Transverse colon (tissue), 4 donors: ENCODE results near the gene AGAP1. TPM values are rescaled to one million over a fixed set of nuclear protein-coding genes. Genes with fewer than 3 reads are reported as not detected.

Source experiments
- DNase-seq: peaks from one replicate; pipeline ENCODE4 v3.0.0-alpha.2; 2019
- H3K27ac ChIP-seq, 4 donors: fragments of 200-600 bp; sonication (generic); 2 replicates each; pipeline ENCODE4 v1.5.1; 2016 to 2018; ENCODE audit warnings: inconsistent platforms in 4 of 4
- H3K27me3 ChIP-seq: fragments of 200-600 bp; sonication (generic); 2 replicates; pipeline ENCODE4 v1.5.1; 2017; ENCODE audit warnings: inconsistent platforms
- H3K36me3 ChIP-seq, 4 donors: fragments of 200-600 bp; sonication (generic); 2 replicates each; pipeline ENCODE4 v1.5.1; 2017 to 2019; ENCODE audit warnings: inconsistent platforms in 4 of 4
- H3K4me1 ChIP-seq, 4 donors: fragments of 200-600 bp; sonication (generic); 2 replicates each; pipeline ENCODE4 v1.5.1; 2017 to 2020; ENCODE audit warnings: inconsistent platforms in 4 of 4
- H3K4me3 ChIP-seq, 4 donors: fragments of 200-600 bp; sonication (generic); 1 replicate in 1 of 4; 2 replicates in 3 of 4; pipeline versions ENCODE4 v1.5.1 to v1.6.1; 2017 to 2019; ENCODE audit warnings: inconsistent platforms in 4 of 4
- H3K9me3 ChIP-seq, 2 donors: fragments of 200-600 bp; sonication (generic); 2 replicates each; pipeline ENCODE4 v1.5.1; 2017 to 2019; ENCODE audit warnings: inconsistent platforms in 2 of 2
- CTCF ChIP-seq, 5 experiments: fragments of 200-600 bp in 3 of 5; fragments of 450-650 bp in 2 of 5; sonication (generic) in 3 of 5; IDR thresholded peaks; 1 replicate in 2 of 5; 2 replicates in 3 of 5; pipeline ENCODE4 v1.5.1; 2016 to 2017; ENCODE audit warnings: antibody characterized with exemption in 5 of 5, inconsistent platforms in 3 of 5, mild to moderate bottlenecking in 2 of 5, moderate library complexity in 1 of 5
- EP300 ChIP-seq: sonication (generic); formaldehyde crosslinking; IDR thresholded peaks from one replicate; pipeline ENCODE4 v1.6.1; 2017; ENCODE audit warnings: antibody characterized with exemption, low read depth
- POLR2A ChIP-seq: fragments of 450-650 bp; IDR thresholded peaks from one replicate; pipeline ENCODE4 v1.6.1; 2016; ENCODE audit warnings: antibody characterized with exemption, mild to moderate bottlenecking, moderate library complexity
- POLR2AphosphoS5 ChIP-seq, 3 donors: sonication (generic); formaldehyde crosslinking; IDR thresholded peaks; one replicate each; pipeline ENCODE4 v1.6.1; 2016; ENCODE audit warnings: antibody characterized with exemption in 3 of 3
- WGBS, 2 donors: methylation state at CpG; one replicate each; pipeline ENCODE4 v1.1.5; 2018; ENCODE audit warnings: low coverage in 1 of 2; 5-methylcytosine and 5-hydroxymethylcytosine counted together
- in situ Hi-C, 4 donors: fragments of 200-750 bp; cut with MboI; loops; one replicate each; pipeline versions ENCODE4 v1.15.0 to v1.15.1; 2017; ENCODE audit warnings: low sequenced_read_pairs in 3 of 4, low pct_ligation_motif_present in 1 of 4, low pct_unique_long_range_greater_than_20kb in 1 of 4
- intact Hi-C: fragments of 100-400 bp; cut with DNase I; formaldehyde crosslinking; loops from one replicate; pipeline ENCODE4 v1.15.1; 2023; ENCODE audit warnings: low total_unique reads
- total RNA-seq, 4 donors: library from RNA; depleted of rRNA; stranded (reverse); fragments of >200 nt; gene quantifications; one replicate each; pipeline ENCODE4 v1.1.0, GENCODE V29; 2016

The AGAP1 gene
- total RNA-seq, 4 donors from 2014 or later, result 56.1 to 96.9 (median 71.2) TPM

GRCh38 chr2:235460548-235461047 lies 33.2 kb upstream of the AGAP1 start:
- no peak for TF ChIP-seq CTCF (IDR thresholded peaks at IDR 0.05)
- no peak for TF ChIP-seq POLR2AphosphoS5 (IDR thresholded peaks at IDR 0.05)
- TF ChIP-seq EP300, result no peak
- TF ChIP-seq POLR2A, result no peak
- Histone ChIP-seq H3K27me3 (no peaks in the 10 kb centered on the region), H3K36me3 (no peaks in the 10 kb centered on the region), H3K4me1 (no peaks in the 10 kb centered on the region), H3K4me3 (no peak overlapping the region), H3K27ac (no peak overlapping the region), H3K9me3 (no peaks in the 10 kb centered on the region)
- in situ Hi-C loops, result no loop called here
- intact Hi-C loops, result no loop called here
- no peak for DNase-seq
- 77 to 90% methylated on average over 6 to 8 of the region's 8 CpGs for WGBS, 2 donors

GRCh38 chr2:235461763-235462414 lies 32.0 kb upstream of the AGAP1 start:
- WGBS, 2 donors, result 79 to 91% methylated on average over 4 to 12 of the region's 12 CpGs
- in situ Hi-C loops (no loop called here), intact Hi-C loops (no loop called here)
- Histone ChIP-seq H3K27me3 (no peaks in the 10 kb centered on the region), H3K9me3 (no peaks in the 10 kb centered on the region), H3K4me3 (no peak overlapping the region), H3K4me1 (no peaks in the 10 kb centered on the region), H3K27ac (no peak overlapping the region), H3K36me3 (no peaks in the 10 kb centered on the region)
- TF ChIP-seq POLR2A (no peak), EP300 (no peak), POLR2AphosphoS5 (IDR thresholded peaks at IDR 0.05) (no peak), CTCF (IDR thresholded peaks at IDR 0.05) (no peak)
- DNase-seq, result no peak

GRCh38 chr2:235462415-235462790 lies 31.4 kb upstream of the AGAP1 start:
- TF ChIP-seq POLR2A, result no peak
- no peaks in the 10 kb centered on the region for H3K4me1 ChIP-seq
- H3K9me3 ChIP-seq, result no peaks in the 10 kb centered on the region
- DNase-seq, result no peak
- 73 to 83% methylated on average over 2 to 4 of the region's 4 CpGs for WGBS, 2 donors
- no peak overlapping the region for H3K27ac ChIP-seq
- H3K36me3 ChIP-seq, result no peaks in the 10 kb centered on the region
- in situ Hi-C loops (no loop called here), intact Hi-C loops (no loop called here)
- no peak overlapping the region for H3K4me3 ChIP-seq
- H3K27me3 ChIP-seq, result no peaks in the 10 kb centered on the region

GRCh38 chr2:235463893-235464292 lies 29.9 kb upstream of the AGAP1 start:
- Histone ChIP-seq H3K27ac (no peak overlapping the region), H3K4me3 (no peak overlapping the region), H3K9me3 (no peaks in the 10 kb centered on the region), H3K36me3 (no peaks in the 10 kb centered on the region), H3K4me1 (peaks cover 0 to 5% (median 2%) of the 10 kb centered on the region in 4 donors), H3K27me3 (no peaks in the 10 kb centered on the region)
- TF ChIP-seq CTCF (IDR thresholded peaks at IDR 0.05) (no peak), POLR2A (no peak), POLR2AphosphoS5 (IDR thresholded peaks at IDR 0.05) (no peak), EP300 (no peak)
- WGBS, 2 donors, result 85% methylated on average over 3 of the region's 3 CpGs; no CpG with 5 or more reads in 1 of the 2 donors
- intact Hi-C loops (no loop called here), in situ Hi-C loops (no loop called here)
- no peak for DNase-seq

GRCh38 chr2:235467588-235467987 lies 26.3 kb upstream of the AGAP1 start:
- no peaks in the 10 kb centered on the region for H3K27me3 ChIP-seq
- TF ChIP-seq CTCF (IDR thresholded peaks at IDR 0.05) (no peak), POLR2A (no peak), EP300 (no peak), POLR2AphosphoS5 (IDR thresholded peaks at IDR 0.05) (no peak)
- in situ Hi-C loops, result no loop called here
- H3K36me3 ChIP-seq, result no peaks in the 10 kb centered on the region
- intact Hi-C loops, result no loop called here
- no peaks in the 10 kb centered on the region for H3K9me3 ChIP-seq
- peaks cover 3 to 9% (median 8%) of the 10 kb centered on the region in 4 donors for H3K4me1 ChIP-seq
- H3K27ac ChIP-seq, result no peak overlapping the region
- H3K4me3 ChIP-seq, result no peak overlapping the region
- no peak for DNase-seq
- WGBS, 2 donors, result 90 to 93% methylated on average over 2 to 5 of the region's 5 CpGs
